Mesenchymal stem cell (in vitro differentiated cells and primary cell): ENCODE measurements around the gene LRRC37A. TPM values are rescaled to one million over a fixed set of nuclear protein-coding genes. Genes with fewer than 3 reads are reported as not detected.
A peak's percentile ranks its signal among the peaks of the same experiment; 100 is the strongest.
"Not testable (repeated sequence)": the region's sequence is repeated elsewhere in the genome, so short reads cannot be mapped to it uniquely, and the experiment has no call there.

Source experiments
- DNase-seq: peaks from one replicate; pipeline ENCODE4 v3.0.0-alpha.2; 2013
- H2AFZ ChIP-seq: one replicate; pipeline ENCODE4 v1.6.1; 2013; ENCODE audit warnings: low read depth, mild to moderate bottlenecking, control low read depth, inconsistent platforms, low read length, moderate library complexity
- H2AK5ac ChIP-seq: 2 replicates; pipeline ENCODE4 v1.6.1; 2013; ENCODE audit warnings: low read length, moderate library complexity, mild to moderate bottlenecking, inconsistent platforms; ENCODE audit not compliant: severe bottlenecking
- H2BK120ac ChIP-seq: one replicate; pipeline ENCODE4 v1.6.1; 2013; ENCODE audit warnings: low read depth, mild to moderate bottlenecking, inconsistent platforms, low read length, moderate library complexity
- H2BK12ac ChIP-seq, 2 experiments: one replicate each; pipeline ENCODE4 v1.6.1; 2013; ENCODE audit warnings: inconsistent platforms in 2 of 2, low read length in 2 of 2, mild to moderate bottlenecking in 2 of 2, moderate library complexity in 2 of 2, control low read depth in 1 of 2
- H2BK15ac ChIP-seq: one replicate; pipeline ENCODE4 v1.6.1; 2013; ENCODE audit warnings: mild to moderate bottlenecking, low read depth, inconsistent platforms; ENCODE audit not compliant: poor library complexity, severe bottlenecking
- H2BK5ac ChIP-seq: 2 replicates; pipeline ENCODE4 v1.6.1; 2013; ENCODE audit warnings: low read depth, mild to moderate bottlenecking, low read length, control low read depth, inconsistent platforms; ENCODE audit not compliant: poor library complexity, severe bottlenecking
- H3K14ac ChIP-seq, 2 experiments: one replicate each; pipeline ENCODE4 v1.6.1; 2013; ENCODE audit warnings: inconsistent platforms in 2 of 2, low read length in 2 of 2, control low read depth in 1 of 2, mild to moderate bottlenecking in 1 of 2, moderate library complexity in 1 of 2
- H3K18ac ChIP-seq, 2 experiments: one replicate each; pipeline ENCODE4 v1.6.1; 2013; ENCODE audit warnings: inconsistent platforms in 2 of 2, low read length in 2 of 2, control low read depth in 1 of 2, low read depth in 1 of 2, mild to moderate bottlenecking in 1 of 2
- H3K23ac ChIP-seq, 2 experiments: one replicate each; pipeline ENCODE4 v1.6.1; 2013; ENCODE audit warnings: inconsistent platforms in 2 of 2, low read length in 2 of 2, mild to moderate bottlenecking in 2 of 2, moderate library complexity in 2 of 2, control low read depth in 1 of 2
- H3K27ac ChIP-seq: 2 replicates; pipeline ENCODE4 v1.5.1; 2013; ENCODE audit warnings: mild to moderate bottlenecking, moderate library complexity, low read length, control low read depth, inconsistent platforms; ENCODE audit not compliant: poor library complexity, severe bottlenecking
- H3K27me3 ChIP-seq, 2 experiments: 2 replicates each; pipeline versions ENCODE4 v1.6.1 to v1.7.0; 2013; ENCODE audit warnings: low read length in 2 of 2, mild to moderate bottlenecking in 2 of 2, moderate library complexity in 2 of 2, control low read depth in 1 of 2, inconsistent platforms in 1 of 2; ENCODE audit not compliant: control insufficient read depth in 1 of 2, insufficient read depth in 1 of 2
- H3K36me3 ChIP-seq, 2 experiments: 2 replicates each; pipeline versions ENCODE4 v1.6.1 to v1.7.0; 2013; ENCODE audit warnings: low read length in 2 of 2, control low read depth in 1 of 2, inconsistent platforms in 1 of 2, low read depth in 1 of 2, mild to moderate bottlenecking in 1 of 2; ENCODE audit not compliant: insufficient read depth in 2 of 2, control insufficient read depth in 1 of 2
- H3K4ac ChIP-seq, 2 experiments: one replicate each; pipeline ENCODE4 v1.6.1; 2013; ENCODE audit warnings: inconsistent platforms in 2 of 2, low read length in 2 of 2, mild to moderate bottlenecking in 2 of 2, moderate library complexity in 2 of 2, control low read depth in 1 of 2, low read depth in 1 of 2
- H3K4me1 ChIP-seq: 2 replicates; pipeline ENCODE4 v1.6.1; 2013; ENCODE audit warnings: low read depth, low read length, control low read depth; ENCODE audit not compliant: control insufficient read depth, insufficient read depth
- H3K4me2 ChIP-seq: 2 replicates; pipeline ENCODE4 v1.6.1; 2013; ENCODE audit warnings: low read length, mild to moderate bottlenecking, inconsistent platforms; ENCODE audit not compliant: poor library complexity, severe bottlenecking
- H3K4me3 ChIP-seq, 2 experiments: 2 replicates each; pipeline versions ENCODE4 v1.5.1 to v1.7.0; 2013; ENCODE audit warnings: low read length in 2 of 2, mild to moderate bottlenecking in 2 of 2, control low read depth in 1 of 2, low read depth in 1 of 2; ENCODE audit not compliant: insufficient read depth in 1 of 2
- H3K79me1 ChIP-seq: replicated peaks from 2 replicates; pipeline ENCODE4 v1.6.1; 2013; ENCODE audit warnings: mild to moderate bottlenecking, control low read depth, low read length, inconsistent platforms; ENCODE audit not compliant: poor library complexity, severe bottlenecking
- H3K9ac ChIP-seq: 2 replicates; pipeline ENCODE4 v1.7.0; 2013; ENCODE audit warnings: mild to moderate bottlenecking, low read length, moderate library complexity
- H3K9me3 ChIP-seq: 2 replicates; pipeline ENCODE4 v1.7.0; 2013; ENCODE audit warnings: mild to moderate bottlenecking, low read length; ENCODE audit not compliant: control insufficient read depth
- H4K8ac ChIP-seq: one replicate; pipeline ENCODE4 v1.6.1; 2013; ENCODE audit warnings: inconsistent platforms, mild to moderate bottlenecking, low read length, moderate library complexity
- H4K91ac ChIP-seq: one replicate; pipeline ENCODE4 v1.6.1; 2013; ENCODE audit warnings: mild to moderate bottlenecking, low read length, inconsistent platforms
- WGBS: methylation state at CpG from one replicate; pipeline ENCODE4 v1.1.7; 2013; ENCODE audit warnings: mixed read lengths; 5-methylcytosine and 5-hydroxymethylcytosine counted together
- polyA plus RNA-seq, 2 experiments: library from polyadenylated mRNA; stranded (reverse); fragments of 200-250 nt; gene quantifications; one replicate each; pipeline ENCODE4 v1.2.3, GENCODE V29; 2013

The LRRC37A gene
- 0.98 TPM for polyA plus RNA-seq (2013, experiment 1 of 2)
- 0.99 TPM for polyA plus RNA-seq (2013, experiment 2 of 2)

GRCh38 chr17:46294831-46295230 is at the start of gene LRRC37A:
Gene LRRC37A (plus strand): TSS chr17:46295131. CDS start chr17:46295134, 3 bp downstream.
- H3K18ac ChIP-seq, H2BK120ac ChIP-seq, H4K8ac ChIP-seq, H2BK12ac ChIP-seq, H3K27me3 ChIP-seq, H2AK5ac ChIP-seq, H3K4me1 ChIP-seq, H3K79me1 ChIP-seq, H3K36me3 ChIP-seq, DNase-seq, H3K9me3 ChIP-seq, H4K91ac ChIP-seq, H3K4me3 ChIP-seq, H3K23ac ChIP-seq, H3K9ac ChIP-seq, H3K4ac ChIP-seq, H2BK5ac ChIP-seq, H2BK15ac ChIP-seq, H3K27ac ChIP-seq, H3K4me2 ChIP-seq, H2AFZ ChIP-seq, H3K14ac ChIP-seq: not testable (repeated sequence)
- WGBS: no CpG with 5 or more reads among the region's 16 CpGs

GRCh38 chr17:46249153-46249552 is 45.8 kb upstream of the LRRC37A start:
- H3K36me3 ChIP-seq, H3K4ac ChIP-seq, H3K27me3 ChIP-seq, DNase-seq, H3K79me1 ChIP-seq, H3K23ac ChIP-seq, H3K4me1 ChIP-seq, H2AFZ ChIP-seq, H3K4me3 ChIP-seq, H3K9me3 ChIP-seq, H2AK5ac ChIP-seq, H2BK12ac ChIP-seq, H2BK5ac ChIP-seq, H4K91ac ChIP-seq, H2BK15ac ChIP-seq, H3K27ac ChIP-seq, H3K9ac ChIP-seq, H3K4me2 ChIP-seq, H3K18ac ChIP-seq, H2BK120ac ChIP-seq, H3K14ac ChIP-seq, H4K8ac ChIP-seq: not testable (repeated sequence)
- WGBS: 93% methylated on average over 3 of the region's 3 CpGs

- not testable (repeated sequence) for H2AK5ac ChIP-seq, H3K4me3 ChIP-seq, H2BK120ac ChIP-seq, H3K9me3 ChIP-seq, DNase-seq, H3K79me1 ChIP-seq, H3K4me1 ChIP-seq, H3K36me3 ChIP-seq, H2BK5ac ChIP-seq, H3K4me2 ChIP-seq, H4K8ac ChIP-seq, H3K18ac ChIP-seq, H3K23ac ChIP-seq, H3K4ac ChIP-seq, H3K27me3 ChIP-seq, H2BK12ac ChIP-seq, H3K27ac ChIP-seq, H4K91ac ChIP-seq, H3K9ac ChIP-seq, H2BK15ac ChIP-seq, H3K14ac ChIP-seq, H2AFZ ChIP-seq
- 98% methylated on average over 9 of the region's 31 CpGs for WGBS
These were observed 42.1 kb upstream of the LRRC37A start for GRCh38 chr17:46252804-46253203.

DNA sequence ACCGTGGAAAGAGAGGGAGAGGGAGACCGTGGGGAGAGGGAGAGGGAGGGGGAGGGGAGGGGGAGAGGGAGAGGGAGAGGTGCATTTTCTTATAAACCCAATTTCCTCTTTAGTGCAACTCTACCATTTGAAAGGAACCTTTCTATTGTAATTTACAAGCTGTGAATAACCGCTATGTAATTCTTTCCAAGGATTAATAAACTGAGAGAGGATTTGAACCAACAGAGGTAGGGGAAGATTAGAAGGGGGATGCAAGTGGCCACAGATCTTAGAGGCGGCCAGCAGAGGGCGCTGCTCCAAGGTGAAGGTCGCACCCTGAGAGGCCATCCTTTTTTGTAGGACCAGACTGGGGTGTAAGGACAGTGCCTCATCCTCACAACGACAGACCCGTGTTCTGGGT is 41.2 kb upstream of the LRRC37A start:
- WGBS: 10% methylated on average over 3 of the region's 8 CpGs
- H3K27ac ChIP-seq, H2BK120ac ChIP-seq, H2AFZ ChIP-seq, H3K4me2 ChIP-seq, H3K18ac ChIP-seq, H3K23ac ChIP-seq, H3K27me3 ChIP-seq, H2AK5ac ChIP-seq, H3K4ac ChIP-seq, H3K79me1 ChIP-seq, H4K91ac ChIP-seq, H3K4me1 ChIP-seq, H3K4me3 ChIP-seq, H3K36me3 ChIP-seq, H2BK15ac ChIP-seq, H2BK5ac ChIP-seq, H2BK12ac ChIP-seq, H3K9ac ChIP-seq, H3K9me3 ChIP-seq, H4K8ac ChIP-seq, H3K14ac ChIP-seq: not testable (repeated sequence)
- peak; percentile 73 for DNase-seq
